ENCODE results near the gene UPK3A.
"Not testable (repeated sequence)": the region's sequence is repeated elsewhere in the genome, so short reads cannot be mapped to it uniquely, and the experiment has no call there.

The UPK3A gene

DNA sequence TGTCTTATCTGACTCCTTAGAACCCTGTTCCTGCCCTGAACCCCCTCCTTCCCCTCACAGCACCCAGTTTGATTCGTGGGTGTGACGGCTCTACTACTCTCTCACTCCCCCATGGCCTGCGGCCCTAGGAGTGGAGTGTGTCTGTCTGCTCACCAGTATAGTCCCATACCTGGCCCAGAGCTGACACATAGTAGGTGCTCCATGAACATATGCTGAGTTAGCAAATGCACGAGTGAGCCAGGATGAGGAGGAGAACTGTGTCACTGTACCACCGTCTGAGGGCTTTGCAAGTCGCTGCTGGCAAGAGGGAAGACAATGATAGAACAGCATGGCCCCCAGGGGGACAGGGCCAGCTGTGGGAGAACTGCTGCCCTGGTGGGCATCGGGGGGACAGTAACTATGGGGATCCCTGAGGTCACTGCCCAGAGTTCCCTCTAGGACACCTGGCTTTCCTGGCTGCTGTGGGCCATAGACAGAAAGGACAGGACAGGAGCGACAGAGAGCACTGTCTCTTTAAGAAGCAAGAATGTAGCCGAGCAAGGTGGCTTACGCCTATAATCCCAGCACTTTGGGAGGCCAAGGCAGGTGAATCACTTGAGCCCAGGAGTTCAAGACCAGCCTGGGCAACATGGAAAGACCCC, 24.9 kb upstream of the UPK3A start:
- no peak for DNase-seq

DNA sequence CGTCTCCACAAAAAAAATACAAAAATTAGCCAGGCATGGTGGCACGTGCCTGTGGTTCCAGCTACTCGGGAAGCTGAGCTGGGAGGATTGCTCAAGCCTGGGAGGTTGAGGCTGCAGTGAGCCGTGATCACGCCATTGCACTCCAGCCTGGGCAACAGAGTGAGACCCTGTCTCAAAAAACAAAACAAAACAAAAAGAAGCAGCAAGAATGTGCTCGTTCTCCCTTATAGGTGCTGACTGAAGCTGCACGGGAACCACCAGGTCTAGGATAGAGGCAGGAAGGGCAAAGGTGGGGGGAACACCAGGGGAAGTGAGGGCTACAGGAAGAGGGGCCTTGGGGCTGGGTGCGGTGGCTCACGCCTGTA, 24.4 kb upstream of the UPK3A start:
- DNase-seq = not testable (repeated sequence)

DNA sequence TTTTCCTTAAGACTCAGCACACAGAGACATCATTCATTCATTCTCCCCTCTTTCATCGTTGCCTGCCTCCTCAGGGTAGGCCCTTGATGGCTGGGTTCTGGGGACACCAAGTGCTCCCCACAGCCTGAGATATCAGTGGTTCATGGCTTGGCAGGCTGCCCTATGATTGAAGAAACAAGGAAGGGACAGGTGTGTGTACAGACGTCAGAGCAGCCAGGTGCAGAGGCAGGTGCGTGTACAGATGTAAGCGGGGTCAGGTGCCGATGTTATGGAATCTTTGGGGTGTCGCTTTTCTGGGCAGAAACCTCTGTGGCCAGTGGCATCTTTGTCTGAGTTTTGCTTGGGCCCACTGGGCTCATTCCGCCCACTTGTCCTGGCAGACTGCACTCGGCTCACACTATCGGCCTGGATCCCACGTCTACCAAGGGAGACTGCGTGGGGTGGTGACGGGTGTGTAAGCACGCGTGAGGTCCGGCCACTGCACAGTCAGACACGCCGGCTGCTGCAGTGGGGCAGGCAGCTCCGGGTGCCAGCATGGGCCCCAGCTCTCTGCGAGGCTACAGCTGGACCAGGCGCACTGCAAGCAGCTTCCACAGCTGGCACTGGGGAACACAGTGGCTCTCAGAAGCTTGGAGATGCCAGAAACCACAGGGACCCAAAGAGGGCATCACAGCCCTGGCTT, 23.2 kb upstream of the UPK3A start:
- DNase-seq = no peak

DNA sequence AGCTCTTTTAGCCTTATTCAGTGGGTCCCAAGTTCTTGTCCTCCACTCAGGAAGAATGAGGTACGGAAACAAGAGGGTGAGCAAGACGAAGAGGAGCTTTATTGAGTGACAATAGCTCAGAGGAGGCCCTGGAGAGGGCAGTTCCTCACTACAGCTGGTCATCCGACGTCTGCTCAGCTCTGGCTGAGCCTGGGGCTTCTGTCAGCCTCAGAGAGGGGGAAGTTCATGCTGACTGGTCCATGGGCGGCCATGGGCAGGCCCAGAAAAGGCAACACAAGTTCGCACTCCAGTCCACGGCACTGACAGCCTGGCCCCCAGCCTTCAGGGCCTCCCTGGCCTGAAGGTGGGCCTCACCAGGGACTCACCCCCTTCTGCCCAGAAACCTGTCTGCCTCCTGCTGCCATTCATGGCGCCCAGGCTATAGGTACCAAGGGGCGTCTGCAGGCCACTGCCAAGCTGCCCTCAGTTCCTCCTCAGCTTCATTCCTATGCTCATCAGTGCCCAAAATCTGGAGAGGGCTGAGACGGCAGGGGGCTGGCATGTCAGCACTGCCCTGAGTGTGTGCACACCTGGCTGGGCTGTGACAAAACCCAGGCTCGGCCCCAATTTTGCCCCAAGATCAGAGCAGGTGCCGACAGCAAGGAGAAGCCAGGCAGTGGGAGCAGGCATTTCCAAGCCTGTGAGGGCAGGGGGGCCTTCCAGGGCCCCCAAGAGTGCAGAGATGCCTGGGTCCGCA, 22.4 kb upstream of the UPK3A start:
- peak; percentile 21 for DNase-seq

DNA sequence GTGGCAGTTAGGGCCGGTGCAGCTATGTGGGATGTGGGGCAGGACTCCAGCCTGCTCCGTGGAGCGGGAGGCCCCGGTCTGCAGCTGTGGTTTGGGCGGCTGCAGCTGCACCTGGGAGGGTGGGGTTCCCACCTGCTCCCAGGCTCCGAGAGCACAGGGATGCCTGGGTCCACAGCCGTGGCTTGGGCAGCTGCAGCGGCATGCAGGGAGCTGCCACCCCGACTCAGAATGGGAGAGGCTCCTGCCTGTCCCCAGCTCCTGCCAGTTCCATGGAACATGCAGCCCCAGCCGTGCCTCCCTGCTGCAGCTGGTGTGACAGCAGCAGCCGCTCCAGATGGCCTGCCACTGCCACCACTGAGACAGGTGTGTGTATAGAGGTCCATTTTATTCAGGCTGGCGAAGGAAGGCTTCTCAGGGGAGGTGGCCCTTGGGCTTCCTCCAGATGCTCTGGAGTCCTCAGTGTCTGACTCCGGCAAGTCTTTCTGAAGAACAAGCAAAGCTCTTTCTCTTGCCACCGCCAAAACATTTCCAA, 21.8 kb upstream of the UPK3A start:
- DNase-seq = no peak

DNA sequence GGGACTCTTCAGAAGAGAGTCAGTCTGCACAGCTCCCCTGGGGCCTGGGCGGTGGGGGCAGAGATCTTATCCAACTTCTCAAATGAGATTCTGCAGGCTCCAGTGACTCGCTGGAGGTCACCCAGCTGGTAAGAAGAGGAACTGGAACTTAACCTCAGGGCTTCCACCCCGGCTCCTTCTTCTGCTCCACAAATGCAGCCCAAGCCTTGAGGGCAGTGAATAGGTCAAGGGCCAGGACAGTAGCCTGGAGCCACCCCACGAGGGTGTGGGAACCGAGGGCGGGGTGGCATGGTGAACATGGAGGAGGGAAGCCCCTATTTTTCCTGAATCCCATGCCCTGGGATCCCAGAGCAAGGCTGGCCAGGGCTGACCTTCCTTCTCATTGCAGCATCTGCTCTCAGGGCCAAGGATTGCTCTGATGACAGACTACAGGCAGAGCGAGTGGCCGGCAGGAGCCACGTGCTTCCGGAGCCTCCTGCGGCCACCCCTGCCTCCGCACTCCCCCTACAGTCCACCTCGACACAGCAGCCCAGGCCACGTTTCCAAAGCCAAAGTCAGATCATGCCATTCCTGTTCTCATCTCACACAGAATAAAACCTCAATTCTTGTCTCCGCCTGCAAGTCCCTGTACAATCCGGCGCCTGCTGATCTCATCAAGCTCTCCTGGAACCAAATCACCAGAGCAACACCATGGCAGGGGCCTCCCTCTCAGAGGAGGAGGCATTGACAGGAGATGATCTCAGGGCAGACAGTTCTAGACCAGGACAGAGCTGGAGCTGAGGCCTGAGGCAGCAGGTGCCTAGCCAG, 21.1 kb upstream of the UPK3A start:
- DNase-seq = peak; percentile 96

DNA sequence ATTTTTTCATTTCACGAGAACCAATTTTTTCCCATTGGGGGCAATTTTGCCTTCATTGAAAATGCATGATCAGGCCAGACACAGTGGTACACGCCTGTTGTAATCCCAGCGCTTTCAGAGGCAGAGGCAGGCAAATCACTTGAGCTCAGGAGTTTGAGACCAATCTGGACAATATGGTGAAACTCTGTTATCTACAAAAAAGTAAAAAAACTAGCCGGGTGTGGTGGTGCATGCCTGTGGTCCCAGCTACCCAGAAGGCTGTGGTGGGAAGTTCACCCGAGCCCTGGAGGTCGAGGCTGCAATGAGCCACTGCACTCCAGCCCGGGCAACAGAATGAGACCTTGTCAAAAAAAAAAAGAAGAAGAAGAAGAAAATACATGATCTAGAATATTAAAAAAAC, 19.2 kb upstream of the UPK3A start:
- DNase-seq = peak; percentile 36

DNA sequence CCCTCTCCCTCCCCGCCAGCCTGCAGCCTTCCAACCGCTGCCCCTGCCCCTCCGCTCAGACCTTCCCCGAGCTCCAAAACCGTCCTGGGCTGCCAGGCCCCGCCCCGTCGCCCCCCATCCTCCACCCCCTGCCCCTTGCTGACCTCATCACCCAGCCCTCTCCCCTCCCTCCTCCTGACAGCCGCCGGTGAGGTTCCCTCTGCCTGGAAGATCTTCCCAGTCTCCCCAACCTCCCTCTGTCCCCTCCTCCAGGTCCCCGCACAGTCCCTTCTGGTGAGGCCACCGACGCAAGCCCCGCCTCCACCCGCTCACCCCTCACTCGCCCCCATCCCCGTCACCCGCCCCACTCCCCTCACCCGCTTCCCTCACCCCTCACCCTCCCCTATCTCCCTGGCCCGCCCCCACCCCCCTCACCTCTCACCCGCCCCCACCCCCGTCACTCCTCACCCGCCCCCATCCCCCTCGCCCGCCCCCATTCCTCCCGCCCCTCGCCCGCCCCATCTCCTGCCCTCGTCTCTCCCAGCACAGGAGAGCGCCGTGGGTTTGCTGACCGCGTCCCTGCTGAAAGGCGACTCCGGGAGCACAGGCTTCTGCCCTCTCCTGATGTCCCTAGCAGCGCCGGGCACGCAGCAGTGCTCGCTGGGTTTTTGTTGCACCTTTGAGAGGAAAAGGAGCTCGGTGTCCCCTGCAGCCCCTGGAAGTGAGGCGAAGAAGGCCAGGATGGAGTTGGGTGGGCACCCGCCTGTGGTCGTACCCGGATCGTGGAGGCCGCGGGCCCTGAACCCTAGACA, 16.4 kb upstream of the UPK3A start:
- DNase-seq = no peak

DNA sequence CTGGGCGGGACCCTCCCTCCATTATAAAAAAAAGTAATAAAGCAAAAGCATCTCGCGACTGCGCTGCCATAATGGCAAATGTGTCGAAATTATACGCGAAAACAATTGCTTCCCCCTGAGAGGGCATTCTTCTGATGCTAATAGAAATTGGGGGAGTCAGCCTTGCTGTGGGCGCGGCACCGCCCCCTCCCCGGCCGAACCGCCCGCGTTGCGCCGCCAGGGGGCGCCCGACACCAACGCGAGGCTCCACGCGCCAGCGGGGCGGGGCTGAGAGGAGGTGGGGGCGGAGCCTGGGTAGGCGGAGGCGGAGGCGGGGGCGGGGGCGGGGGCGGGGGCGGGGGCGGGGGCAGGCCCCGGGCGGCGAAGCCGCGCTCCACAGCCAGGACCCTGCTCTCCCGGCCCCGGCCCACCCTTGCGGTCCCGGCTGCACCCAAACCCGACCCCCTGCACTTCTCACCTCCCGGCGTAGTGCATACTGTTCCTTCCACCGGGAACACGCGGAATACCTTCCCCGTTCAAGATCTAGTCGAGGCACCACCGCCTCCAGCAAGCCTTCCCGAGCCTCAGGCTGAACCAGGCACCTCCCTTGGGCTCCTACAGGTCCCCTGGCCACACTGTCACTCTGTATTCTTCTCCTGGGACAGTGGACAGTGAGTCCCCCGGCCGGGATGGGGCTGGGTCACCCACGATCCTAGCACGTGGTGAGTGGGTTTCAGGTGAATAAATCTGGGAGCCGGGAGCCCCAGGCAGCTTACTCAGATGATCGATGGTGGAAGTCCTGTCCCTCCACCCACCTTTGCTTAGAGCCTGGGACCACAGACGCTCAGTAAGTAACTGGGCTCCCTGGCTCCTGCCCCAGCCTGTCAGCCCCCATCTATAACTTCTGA, 15.5 kb upstream of the UPK3A start:
- DNase-seq = no peak

DNA sequence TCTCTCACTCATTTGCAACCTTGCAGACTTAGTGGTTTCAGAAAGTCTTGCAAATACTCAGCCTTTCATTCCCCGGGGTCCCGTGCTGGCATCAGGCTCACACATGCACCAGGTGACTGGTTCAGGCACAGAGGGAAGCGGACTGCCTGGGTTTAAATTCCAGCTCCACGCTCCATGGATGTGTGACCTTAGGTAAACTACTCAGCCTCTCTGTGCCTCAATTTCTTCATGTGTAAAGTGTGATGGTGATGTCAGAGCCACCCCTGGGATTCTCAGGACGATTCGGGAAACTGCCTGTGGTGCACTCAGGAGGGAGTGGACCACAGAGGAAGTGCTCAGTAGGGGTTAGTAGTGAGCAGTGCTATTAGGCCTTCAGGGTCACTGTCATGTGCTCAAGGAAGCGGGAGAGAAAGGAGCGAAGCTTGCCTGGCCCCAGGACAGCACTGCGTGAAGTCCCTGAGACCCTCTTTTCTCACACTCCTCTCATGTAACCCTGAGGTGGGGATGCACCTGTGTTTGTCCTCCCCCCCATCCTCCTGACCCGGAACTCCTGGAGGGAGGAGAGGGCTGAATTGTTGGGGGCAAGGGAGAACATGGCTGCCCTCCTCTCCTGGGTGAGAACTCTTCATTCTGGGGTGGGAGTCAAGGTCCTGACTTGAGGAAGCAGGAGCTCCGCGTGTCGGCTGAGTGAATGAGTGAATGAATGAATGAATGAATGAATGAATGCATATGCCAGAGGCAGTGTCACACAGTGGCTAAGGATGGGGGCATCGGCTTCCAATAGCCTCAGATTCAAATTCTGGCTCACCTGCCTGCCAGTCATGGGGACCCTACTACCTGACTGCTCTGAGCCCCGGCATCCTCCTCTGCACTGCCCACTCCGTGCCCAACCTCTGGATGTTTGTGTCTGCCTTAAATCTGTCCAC, 14.4 kb upstream of the UPK3A start:
- no peak for DNase-seq

DNA sequence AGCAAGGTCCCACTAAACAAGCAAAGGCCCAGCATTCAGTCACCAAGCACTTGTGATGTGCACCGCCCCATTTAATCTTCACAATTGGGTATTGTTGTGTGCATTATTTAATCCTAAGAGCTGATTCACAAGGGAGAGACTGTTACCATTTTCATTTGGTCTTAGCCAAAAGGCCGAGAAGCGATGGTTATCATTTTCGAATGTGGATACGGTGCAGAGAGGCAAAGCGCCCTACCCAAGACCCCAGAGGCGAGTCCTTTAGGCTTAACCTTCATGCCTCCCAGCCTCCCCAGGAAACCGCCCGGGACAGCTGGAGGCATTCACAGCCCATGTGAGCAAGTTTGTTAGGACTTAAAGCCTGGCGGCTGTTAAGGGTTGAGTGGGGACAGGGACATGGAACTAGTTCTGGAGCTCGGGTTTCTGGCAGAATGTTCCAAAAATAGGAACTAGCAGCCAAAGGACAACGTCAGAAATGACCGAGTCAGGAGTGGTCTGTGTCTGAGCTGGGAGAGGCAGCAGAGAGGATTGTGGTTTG, 13.0 kb upstream of the UPK3A start:
- DNase-seq = no peak

DNA sequence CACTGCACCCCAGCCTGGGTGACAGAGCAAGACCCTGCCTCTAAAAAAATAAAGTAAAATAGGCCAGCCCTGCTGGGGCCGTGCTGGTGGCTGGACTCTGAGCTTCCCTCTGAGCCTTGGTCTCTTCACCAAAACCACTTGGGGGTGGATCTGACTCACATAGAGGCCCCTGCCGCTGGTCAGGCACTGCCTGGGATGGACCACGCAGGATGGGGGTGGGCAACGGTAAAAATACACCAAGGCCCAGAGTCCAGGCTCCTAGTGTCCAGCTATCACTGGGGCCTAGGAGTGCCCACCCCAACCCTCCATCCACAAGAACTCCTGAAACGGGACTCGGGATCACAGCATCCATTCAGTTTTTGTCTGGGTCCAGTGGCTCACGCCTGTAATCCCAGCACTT, 12.3 kb upstream of the UPK3A start:
- no peak for DNase-seq

DNA sequence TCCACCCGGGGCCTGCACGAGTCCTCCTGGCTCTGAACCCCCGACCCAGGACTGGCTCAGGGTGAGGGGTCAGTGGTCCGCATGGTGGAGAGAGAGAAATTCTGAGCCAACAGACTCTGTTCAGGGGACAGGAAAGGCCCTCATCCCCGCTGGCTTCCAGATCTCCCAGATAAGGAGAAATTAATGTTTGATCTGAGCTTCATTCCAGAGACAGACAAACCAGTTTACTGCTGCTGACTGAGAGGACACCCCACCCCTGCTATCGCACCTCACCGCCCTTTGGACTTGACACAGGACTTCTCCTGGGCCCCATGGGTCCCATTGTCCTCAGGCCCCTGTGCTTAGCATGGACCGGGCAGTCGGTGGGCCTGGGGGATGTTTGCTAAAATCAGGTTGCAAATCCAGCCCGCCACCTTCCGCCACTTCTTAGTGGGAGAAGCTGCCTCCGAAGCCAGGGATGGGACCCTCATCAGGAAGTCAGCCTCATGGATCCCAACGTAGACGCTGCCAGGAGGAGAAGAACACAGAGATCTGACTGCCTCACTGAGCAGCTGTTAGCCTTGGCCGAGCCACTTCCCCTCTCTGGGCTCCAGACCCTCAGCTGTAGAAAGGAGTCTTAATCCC, 11.2 kb upstream of the UPK3A start:
- no peak for DNase-seq

DNA sequence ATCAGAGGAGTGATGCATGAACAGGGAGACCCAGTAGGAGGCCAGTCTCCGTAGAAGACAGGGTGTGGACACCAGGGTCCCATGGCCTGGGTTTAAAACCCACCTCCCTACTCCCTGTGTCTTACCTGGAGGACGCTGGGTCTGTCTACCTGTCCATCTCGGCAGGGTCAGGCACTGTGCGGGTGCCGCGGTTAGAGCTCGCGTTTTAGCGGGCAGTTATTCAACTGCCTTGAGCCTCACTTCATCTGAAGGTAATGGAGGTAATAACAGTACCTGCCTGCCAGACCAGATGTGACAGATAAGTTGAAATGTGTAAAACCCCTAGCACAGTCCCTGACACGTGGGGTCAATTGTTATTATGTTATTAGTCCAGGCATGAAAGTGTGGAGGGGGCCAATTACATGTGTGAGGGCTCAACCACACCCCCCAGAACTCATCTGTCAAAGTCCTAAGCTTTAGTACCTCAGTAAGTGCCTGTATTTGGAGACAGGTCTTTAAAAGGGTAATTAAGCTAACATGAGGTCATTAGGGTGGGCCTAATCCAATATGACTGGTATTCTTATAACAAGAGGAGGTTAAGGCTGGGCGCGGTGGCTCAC, 8.1 kb upstream of the UPK3A start:
- DNase-seq = no peak

DNA sequence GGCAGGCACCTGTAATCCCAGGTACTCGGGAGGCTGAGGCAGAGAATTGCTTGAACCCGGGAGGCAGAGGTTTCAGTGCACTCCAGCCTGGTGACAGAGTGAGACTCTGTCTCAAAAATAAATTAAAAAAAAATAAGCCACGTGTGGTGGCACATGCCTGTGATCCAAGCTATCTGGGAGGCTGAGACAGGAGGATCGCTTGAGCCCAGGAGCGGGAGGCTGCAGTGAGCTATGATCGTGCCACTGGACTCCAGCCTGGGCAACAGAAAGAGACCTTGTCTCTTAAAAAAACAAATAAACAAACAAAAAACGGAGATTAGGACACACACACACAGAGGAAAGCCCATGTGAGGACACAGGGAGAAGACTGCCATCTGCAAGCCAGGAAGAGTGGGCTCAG, 7.0 kb upstream of the UPK3A start:
- not testable (repeated sequence) for DNase-seq

DNA sequence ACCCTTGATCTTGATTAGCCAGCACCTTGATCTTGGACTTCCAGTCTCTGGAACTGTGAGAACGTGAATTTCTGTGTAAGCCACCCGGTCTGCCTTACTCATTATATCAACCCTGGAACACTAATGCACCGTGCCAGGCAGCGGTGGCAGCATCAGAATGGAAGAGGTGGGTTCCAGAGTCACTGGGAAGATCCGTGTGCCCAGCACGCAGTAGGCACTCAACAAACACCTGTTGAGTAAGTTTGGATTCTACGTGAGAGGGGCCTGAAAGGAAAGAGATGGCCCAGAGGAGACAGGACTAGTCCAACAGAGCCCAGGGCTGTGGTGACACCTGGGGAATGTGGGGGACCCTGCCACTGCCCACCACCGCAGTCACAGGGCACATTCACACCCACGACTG, 6.6 kb upstream of the UPK3A start:
- no peak for DNase-seq

DNA sequence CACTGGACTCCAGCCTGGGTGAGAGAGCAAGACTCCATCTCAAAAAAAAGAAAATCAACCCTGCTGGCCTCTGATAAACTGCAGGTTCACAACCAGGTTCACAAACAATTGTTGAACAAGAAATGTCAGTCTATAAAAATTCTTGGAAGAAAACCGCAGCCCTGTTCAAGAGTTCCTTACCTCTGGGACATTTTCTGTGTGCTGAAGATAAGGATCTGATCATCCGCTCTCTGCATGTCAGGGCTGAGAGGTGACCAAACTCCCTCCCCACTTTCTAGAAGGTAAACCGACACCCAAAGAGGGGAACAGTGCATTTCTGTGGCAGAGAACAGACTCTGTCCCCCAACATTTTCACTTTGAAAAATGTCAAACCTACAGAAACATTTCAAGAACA, 4.2 kb upstream of the UPK3A start:
- no peak for DNase-seq

DNA sequence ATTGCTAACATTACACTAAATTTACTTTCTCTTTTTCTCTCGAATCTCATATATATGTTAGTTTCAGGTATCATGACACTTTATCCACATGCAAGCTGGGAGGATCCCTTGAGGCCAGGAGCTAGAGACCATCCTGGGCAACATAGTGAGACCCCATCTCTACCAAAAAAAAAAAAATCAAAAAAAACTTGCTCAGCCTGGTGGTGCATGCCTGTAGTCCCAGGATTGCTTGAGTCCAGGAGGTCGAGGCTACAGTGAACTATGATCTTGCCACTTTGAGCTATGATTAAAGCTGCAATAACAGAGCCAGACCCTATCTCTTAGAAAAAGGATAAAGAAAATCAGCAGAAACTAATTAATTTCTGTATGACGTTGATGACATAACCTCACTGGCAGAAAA, 3.7 kb upstream of the UPK3A start:
- DNase-seq = no peak

All from GF-D8 (cell line).